GM10248 (cell line): ENCODE measurements around the gene RTBDN.

ENCODE experiments used
- CTCF ChIA-PET: fragments of 300-600 bp; sonication (Branson Sonifier 250); formaldehyde crosslinking; extraction: SDS; loops from one replicate; lab custom pipeline; 2021; ENCODE audit warnings: antibody characterized with exemption; lab: Yijun Ruan, JAX
- POLR2A ChIA-PET: fragments of 350-650 bp; sonication (Branson Sonifier 250); formaldehyde crosslinking; extraction: SDS; loops from one replicate; lab custom pipeline; 2020; ENCODE audit warnings: antibody characterized with exemption; lab: Yijun Ruan, JAX
- DNase-seq: peaks from one replicate; pipeline ENCODE4 v3.0.0; 2012; ENCODE audit errors: extremely low spot score
- CTCF ChIP-seq: IDR thresholded peaks from 2 replicates; pipeline ENCODE4 v1.5.1; 2012; ENCODE audit warnings: mild to moderate bottlenecking, low read depth; ENCODE audit errors: extremely low read depth, missing control alignments, control extremely low read depth

The RTBDN gene

GRCh38 chr19:12786141-12786870 lies 48.1 kb downstream of the RTBDN start:
- no peak for TF ChIP-seq CTCF
- POLR2A ChIA-PET, result no interaction called here
- no peak for DNase-seq
- CTCF ChIA-PET, result interaction anchor here (0.8 to 4.3 kb wide), 3 partner anchors 9 to 99 kb away, joined by 3 to 62 read pairs (median 15); no protein-coding TSS in a partner anchor

GRCh38 chr19:12785431-12786031 lies 48.8 kb downstream of the RTBDN start:
- no peak for TF ChIP-seq CTCF
- no peak for DNase-seq
- POLR2A ChIA-PET, result no interaction called here
- CTCF ChIA-PET, result interaction anchor here (0.9 to 4.3 kb wide), 2 partner anchors 8 to 10 kb away, joined by 3 to 62 read pairs; no protein-coding TSS in a partner anchor

- CTCF ChIA-PET, result interaction anchor here (0.9 kb wide), 1 partner anchor 11 kb away, joined by 3 read pairs; no protein-coding TSS in a partner anchor
Observed at GRCh38 chr19:12784871-12785430, 49.4 kb downstream of the RTBDN start.

GRCh38 chr19:12784394-12784870 lies 49.9 kb downstream of the RTBDN start:
- DNase-seq, result no peak
- ChIA-PET POLR2A (no interaction called here), CTCF (interaction anchor here (1.4 kb wide), 1 partner anchor 12 kb away, joined by 5 read pairs; no protein-coding TSS in a partner anchor)
- TF ChIP-seq CTCF, result no peak

More at GRCh38 chr19:12784871-12785430, 49.4 kb downstream of the RTBDN start:
- no peak for DNase-seq
- POLR2A ChIA-PET, result no interaction called here
- no peak for TF ChIP-seq CTCF

- no peak for TF ChIP-seq CTCF
- ChIA-PET CTCF (interaction anchor here (1.4 kb wide), 1 partner anchor 12 kb away, joined by 5 read pairs; no protein-coding TSS in a partner anchor), POLR2A (interaction anchor here (2.0 kb wide), 1 partner anchor 8 kb away, joined by 70 read pairs; the partner anchor contains the start of gene JUNB)
- no peak for DNase-seq
Observed at GRCh38 chr19:12783849-12784393, 50.5 kb downstream of the RTBDN start.

GRCh38 chr19:12783291-12783848 lies 51.0 kb downstream of the RTBDN start:
- POLR2A ChIA-PET, result interaction anchor here (1.2 to 2.0 kb wide), 2 partner anchors 9 to 12 kb away, joined by 4 to 70 read pairs; partner anchors contain the start of gene JUNB
- CTCF ChIA-PET, result interaction anchor here (1.0 to 11.6 kb wide), 3 partner anchors 13 to 23 kb away, joined by 5 to 399 read pairs (median 6); partner anchors contain the start of genes JUNB, PRDX2, RNASEH2A and THSD8
- TF ChIP-seq CTCF, result no peak
- DNase-seq, result peak; percentile 46
